Tibial nerve (tissue), 4 donors: ENCODE data around the gene COBLL1.

Experiments
- EP300 ChIP-seq, 2 donors: sonication (generic); formaldehyde crosslinking; IDR thresholded peaks; one replicate each; pipeline ENCODE4 v1.6.1; 2017; ENCODE audit warnings: antibody characterized with exemption in 2 of 2, mild to moderate bottlenecking in 1 of 2
- POLR2A ChIP-seq, 2 donors: fragments of 450-650 bp; IDR thresholded peaks; one replicate each; pipeline ENCODE4 v1.6.1; 2017; ENCODE audit warnings: antibody characterized with exemption in 2 of 2, mild to moderate bottlenecking in 2 of 2, moderate library complexity in 2 of 2
- TF ChIP-seq, protein P1 (sequence below), 5 experiments: fragments of 200-600 bp in 3 of 5; fragments of 450-650 bp in 2 of 5; sonication (generic) in 3 of 5; IDR thresholded peaks; one replicate each; pipeline ENCODE4 v1.5.1; 2016 to 2019; ENCODE audit warnings: antibody characterized with exemption in 5 of 5, mild to moderate bottlenecking in 3 of 5, moderate library complexity in 2 of 5

DNA sequence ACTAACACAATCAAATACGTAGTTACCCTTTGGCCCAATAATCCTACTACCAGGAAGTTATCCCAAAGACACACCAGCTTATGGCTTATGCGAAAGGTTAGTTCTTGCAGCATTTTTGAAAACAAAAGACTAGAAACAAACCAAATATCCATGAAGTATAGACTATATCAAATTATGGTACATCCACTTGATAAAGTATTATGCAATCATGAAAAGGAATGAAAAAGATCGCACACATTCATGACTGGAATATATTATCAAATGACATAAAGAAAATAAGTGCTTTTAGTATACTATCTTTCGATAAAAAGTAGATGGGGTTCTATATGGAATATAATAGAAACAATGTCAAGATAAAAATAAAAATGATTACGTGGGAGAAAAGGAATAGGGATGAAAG, 78.2 kb downstream of the COBLL1 start:
- TF ChIP-seq POLR2A (IDR thresholded peaks at IDR 0.05), result no peak
- TF ChIP-seq, protein P1, sequence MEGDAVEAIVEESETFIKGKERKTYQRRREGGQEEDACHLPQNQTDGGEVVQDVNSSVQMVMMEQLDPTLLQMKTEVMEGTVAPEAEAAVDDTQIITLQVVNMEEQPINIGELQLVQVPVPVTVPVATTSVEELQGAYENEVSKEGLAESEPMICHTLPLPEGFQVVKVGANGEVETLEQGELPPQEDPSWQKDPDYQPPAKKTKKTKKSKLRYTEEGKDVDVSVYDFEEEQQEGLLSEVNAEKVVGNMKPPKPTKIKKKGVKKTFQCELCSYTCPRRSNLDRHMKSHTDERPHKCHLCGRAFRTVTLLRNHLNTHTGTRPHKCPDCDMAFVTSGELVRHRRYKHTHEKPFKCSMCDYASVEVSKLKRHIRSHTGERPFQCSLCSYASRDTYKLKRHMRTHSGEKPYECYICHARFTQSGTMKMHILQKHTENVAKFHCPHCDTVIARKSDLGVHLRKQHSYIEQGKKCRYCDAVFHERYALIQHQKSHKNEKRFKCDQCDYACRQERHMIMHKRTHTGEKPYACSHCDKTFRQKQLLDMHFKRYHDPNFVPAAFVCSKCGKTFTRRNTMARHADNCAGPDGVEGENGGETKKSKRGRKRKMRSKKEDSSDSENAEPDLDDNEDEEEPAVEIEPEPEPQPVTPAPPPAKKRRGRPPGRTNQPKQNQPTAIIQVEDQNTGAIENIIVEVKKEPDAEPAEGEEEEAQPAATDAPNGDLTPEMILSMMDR (IDR thresholded peaks at IDR 0.05), result no peak
- no peak for TF ChIP-seq EP300 (IDR thresholded peaks at IDR 0.05)
